A549 (cell line): Measurements from ENCODE around the gene EPOP. TPM values are rescaled to one million over a fixed set of nuclear protein-coding genes. Genes with fewer than 3 reads are reported as not detected.

Experiments used
- ATAC-seq, 2 experiments: fragments of 200-7000 bp in 1 of 2; fragments of >200 bp in 1 of 2; cut with Nextera tagmentation in 1 of 2; cut with Tn5 transposase in 1 of 2; 3 replicates each; pipeline versions ENCODE4 v1.8.0 to v1.9.1; 2018 to 2020; ENCODE audit warnings: mild to moderate bottlenecking in 1 of 2, moderate library complexity in 1 of 2
- CTCF ChIA-PET: fragments of 300-600 bp; sonication (Branson Sonifier 250); formaldehyde crosslinking; extraction: SDS; loops from one replicate; lab custom pipeline; 2021; ENCODE audit warnings: antibody characterized with exemption, inconsistent platforms; lab: Yijun Ruan, JAX
- POLR2A ChIA-PET: fragments of 350-600 bp; formaldehyde crosslinking; extraction: SDS; loops from one replicate; lab custom pipeline; 2021; ENCODE audit warnings: antibody characterized with exemption, inconsistent platforms; lab: Yijun Ruan, JAX
- DNase-seq, 2 experiments: peaks; one replicate each; pipeline versions ENCODE4 v3.0.0 to v3.0.0-alpha.2; 2011 to 2016; ENCODE audit warnings: low read depth in 1 of 2, low spot score in 1 of 2
- FAIRE-seq: peaks from 2 replicates; lab custom pipeline; 2011; peaks lifted over from hg19 to GRCh38; lab: Jason Lieb, UNC
- H3K27ac ChIP-seq, 2 experiments: fragments of >200 bp; sonication (Bioruptor Twin); formaldehyde crosslinking; 3 replicates each; pipeline ENCODE4 v1.5.1; 2016 to 2017
- H3K4me1 ChIP-seq: fragments of >200 bp; sonication (Bioruptor Twin); formaldehyde crosslinking; 3 replicates; pipeline ENCODE4 v1.6.1; 2016
- H3K4me2 ChIP-seq: fragments of >200 bp; sonication (Bioruptor Twin); formaldehyde crosslinking; 3 replicates; pipeline ENCODE4 v1.6.1; 2016
- H3K4me3 ChIP-seq: fragments of >200 bp; sonication (Bioruptor Twin); formaldehyde crosslinking; 3 replicates; pipeline ENCODE4 v1.5.1; 2016
- H3K9me3 ChIP-seq: fragments of >200 bp; sonication (Bioruptor Twin); formaldehyde crosslinking; 3 replicates; pipeline ENCODE4 v1.6.1; 2016
- BHLHE40 ChIP-seq: IDR thresholded peaks from 2 replicates; pipeline ENCODE4 v1.6.1; 2012; ENCODE audit warnings: low read depth, low read length, inconsistent platforms
- CBX8 ChIP-seq: fragments of 200-600 bp; sonication (generic); IDR thresholded peaks from 2 replicates; pipeline ENCODE4 v1.6.1; 2016
- EHF ChIP-seq: fragments of 250-450 bp; sonication (Bioruptor Pico); IDR thresholded peaks from 2 replicates; pipeline ENCODE4 v1.5.0; 2020; ENCODE audit warnings: mild to moderate bottlenecking
- EHMT2 ChIP-seq: fragments of 200-600 bp; sonication (generic); IDR thresholded peaks from 2 replicates; pipeline ENCODE4 v1.6.1; 2016; ENCODE audit warnings: antibody characterized with exemption, low read depth, mild to moderate bottlenecking, moderate library complexity
- EP300 ChIP-seq, 2 experiments: fragments of >200 bp; sonication (Bioruptor Twin); formaldehyde crosslinking; IDR thresholded peaks; 2 replicates in 1 of 2; 3 replicates in 1 of 2; pipeline ENCODE4 v1.6.1; 2016 to 2017
- FOSB ChIP-seq: fragments of 250-450 bp; sonication (Bioruptor Pico); IDR thresholded peaks from 2 replicates; pipeline ENCODE4 v1.5.0; 2020; ENCODE audit warnings: mild to moderate bottlenecking, moderate library complexity
- FOSL2 ChIP-seq, 2 experiments: fragments of 450-650 bp in 1 of 2; fragments of >200 bp in 1 of 2; sonication (Bioruptor Twin) in 1 of 2; formaldehyde crosslinking; IDR thresholded peaks; 2 replicates each; pipeline versions ENCODE4 v1.5.0 to v1.6.1; 2016 to 2020; ENCODE audit warnings: mild to moderate bottlenecking in 1 of 2, moderate library complexity in 1 of 2
- GATA3 ChIP-seq: IDR thresholded peaks from 2 replicates; pipeline ENCODE4 v1.6.1; 2012; ENCODE audit warnings: borderline replicate concordance
- HDAC2 ChIP-seq: fragments of 200-600 bp; sonication (generic); IDR thresholded peaks from 2 replicates; pipeline ENCODE4 v1.6.1; 2016
- HEYL ChIP-seq: fragments of 250-450 bp; sonication (Bioruptor Pico); IDR thresholded peaks from 2 replicates; pipeline ENCODE4 v1.8.0; 2021; ENCODE audit warnings: mild to moderate bottlenecking, moderate library complexity
- HOXA7 ChIP-seq: fragments of 250-450 bp; sonication (Bioruptor Pico); IDR thresholded peaks from 2 replicates; pipeline ENCODE4 v1.5.0; 2020; ENCODE audit warnings: mild to moderate bottlenecking, moderate library complexity
- HOXB5 ChIP-seq: fragments of 250-450 bp; sonication (Bioruptor Pico); IDR thresholded peaks from 2 replicates; pipeline ENCODE4 v1.5.0; 2020; ENCODE audit warnings: mild to moderate bottlenecking, moderate library complexity
- JUN ChIP-seq, 2 experiments: fragments of >200 bp; sonication (Bioruptor Twin); formaldehyde crosslinking; IDR thresholded peaks; 2 replicates in 1 of 2; 3 replicates in 1 of 2; pipeline ENCODE4 v1.6.1; 2016 to 2017
- JUNB ChIP-seq: fragments of >200 bp; sonication (Bioruptor Twin); formaldehyde crosslinking; IDR thresholded peaks from 2 replicates; pipeline ENCODE4 v1.6.1; 2016
- KDM5A ChIP-seq: fragments of 200-600 bp; sonication (generic); IDR thresholded peaks from 2 replicates; pipeline ENCODE4 v1.6.1; 2016; ENCODE audit warnings: antibody characterized with exemption, mild to moderate bottlenecking
- MAFK ChIP-seq: fragments of 450-650 bp; IDR thresholded peaks from 2 replicates; pipeline ENCODE4 v1.6.1; 2014; ENCODE audit not compliant: partially characterized antibody
- PHF8 ChIP-seq: fragments of 200-600 bp; sonication (generic); IDR thresholded peaks from 2 replicates; pipeline ENCODE4 v1.6.1; 2016; ENCODE audit warnings: low read depth, mild to moderate bottlenecking, antibody characterized with exemption, moderate library complexity, borderline replicate concordance
- RAD21 ChIP-seq, 2 experiments: fragments of >200 bp in 1 of 2; sonication (Bioruptor Twin) in 1 of 2; formaldehyde crosslinking in 1 of 2; IDR thresholded peaks in 1 of 2; conservative IDR thresholded peaks in 1 of 2; 2 replicates in 1 of 2; 3 replicates in 1 of 2; pipeline ENCODE4 v1.6.1; 2012 to 2018; ENCODE audit warnings: inconsistent platforms in 1 of 2
- RARB ChIP-seq: fragments of 250-450 bp; sonication (Bioruptor Pico); IDR thresholded peaks from 2 replicates; pipeline ENCODE4 v1.8.0; 2021; ENCODE audit warnings: mild to moderate bottlenecking, moderate library complexity
- TFCP2L1 ChIP-seq: fragments of 250-450 bp; sonication (Bioruptor Pico); IDR thresholded peaks from 2 replicates; pipeline ENCODE4 v1.5.0; 2021; ENCODE audit warnings: mild to moderate bottlenecking
- TP53 ChIP-seq: fragments of 250-450 bp; sonication (Bioruptor Pico); IDR thresholded peaks from 2 replicates; pipeline ENCODE4 v1.5.0; 2021; ENCODE audit warnings: mild to moderate bottlenecking, moderate library complexity
- ZC3H11A ChIP-seq: fragments of 450-650 bp; IDR thresholded peaks from 2 replicates; pipeline ENCODE4 v1.6.1; 2014; ENCODE audit warnings: antibody characterized with exemption, mild to moderate bottlenecking
- ZFP36 ChIP-seq: fragments of 450-650 bp; IDR thresholded peaks from 2 replicates; pipeline ENCODE4 v1.6.1; 2014; ENCODE audit warnings: borderline replicate concordance; ENCODE audit not compliant: partially characterized antibody
- WGBS: methylation state at CpG from one replicate; pipeline ENCODE4 v1.1.6; 2017; ENCODE audit errors: missing lambda C conversion rate; 5-methylcytosine and 5-hydroxymethylcytosine counted together
- polyA plus RNA-seq, 4 experiments: library from polyadenylated mRNA; depleted of rRNA in 3 of 4; stranded (reverse); fragments of >200 nt; fragmentation: RNase III in 1 of 4; extraction: RNeasy Plus Mini Kit Qiagen cat#74134 plus additional on column Dnase treatment in 1 of 4; gene quantifications; 2 replicates in 3 of 4; 3 replicates in 1 of 4; pipeline ENCODE4 v1.2.3, GENCODE V29; 2011 to 2017
- TF ChIP-seq, protein P1 (sequence below): fragments of 150-350 bp; IDR thresholded peaks from 2 replicates; pipeline ENCODE4 v1.6.1; 2014; ENCODE audit warnings: low read depth, mild to moderate bottlenecking, low read length
- TF ChIP-seq, protein P2 (sequence below): IDR thresholded peaks from 2 replicates; pipeline ENCODE4 v1.6.1; 2012
- TF ChIP-seq, protein P3 (sequence below): IDR thresholded peaks from 2 replicates; pipeline ENCODE4 v1.6.1; 2012
- TF ChIP-seq, protein P4 (sequence below): IDR thresholded peaks from 2 replicates; pipeline ENCODE4 v1.6.1; 2012; ENCODE audit warnings: low read depth, borderline replicate concordance
- TF ChIP-seq, protein P5 (sequence below): fragments of >200 bp; sonication (Bioruptor Twin); formaldehyde crosslinking; IDR thresholded peaks from 3 replicates; pipeline ENCODE4 v1.6.1; 2016

The EPOP gene
- polyA plus RNA-seq, 2 of the 4 experiments (the other 2 are of a cell fraction), result 5.1 to 12.1 TPM

DNA sequence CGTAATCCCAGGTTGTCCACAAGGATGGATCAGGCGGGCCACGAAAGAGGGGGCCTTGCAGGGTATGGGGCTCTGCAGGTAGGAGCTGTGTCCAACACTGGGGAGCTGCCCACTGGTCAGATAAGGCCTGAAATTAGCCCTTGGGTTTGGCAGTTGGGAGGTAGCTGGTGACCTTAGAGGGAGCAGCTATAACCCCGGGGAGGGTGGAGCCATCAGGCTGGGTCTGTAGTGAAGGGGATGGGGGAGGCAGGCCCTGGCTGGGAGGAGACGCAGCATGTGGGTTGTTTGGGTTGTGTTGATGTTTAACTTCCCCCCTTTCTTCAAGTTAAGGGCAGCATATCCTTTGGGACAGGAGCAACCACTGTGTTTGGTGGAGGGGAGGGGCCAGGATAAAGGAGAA lies 36.2 kb upstream of the EPOP start:
- CTCF ChIA-PET, result interaction anchor here (0.6 to 5.7 kb wide), 9 partner anchors 9 to 442 kb away, joined by 3 to 64 read pairs (median 9); no protein-coding TSS in a partner anchor
- POLR2A ChIA-PET, result interaction anchor here (0.9 kb wide), 1 partner anchor 41 kb away, joined by 3 read pairs; no protein-coding TSS in a partner anchor
- peaks cover 16% of the 10 kb centered on the region for H3K4me1 ChIP-seq
- H3K4me2 ChIP-seq, result no peak overlapping the region
- FAIRE-seq (no peak), ATAC-seq (peak; percentile 2 to 19; a peak in 3 of 6 replicates), DNase-seq (no peak)
- WGBS, result 73% methylated on average over 5 of the region's 5 CpGs
- TF ChIP-seq TFCP2L1 (CRISPR knock-in tag) (no peak), JUNB (no peak), ZC3H11A (no peak), EHF (no peak), MAFK (no peak), BHLHE40 (no peak), EHMT2 (no peak), JUN (IDR thresholded peaks at IDR 0.05) (no peak), FOSL2 (IDR thresholded peaks at IDR 0.05) (no peak), FOSL2 (CRISPR knock-in tag; IDR thresholded peaks at IDR 0.05) (no peak), FOSB (no peak), CBX8 (no peak), HDAC2 (no peak), PHF8 (no peak), KDM5A (no peak), HOXA7 (CRISPR knock-in tag) (no peak), RAD21 (conservative IDR thresholded peaks at IDR 0.05 in 1 of 2, IDR thresholded peaks at IDR 0.05 in 1 of 2) (no peak), HOXB5 (no peak)
- TF ChIP-seq, protein P1, sequence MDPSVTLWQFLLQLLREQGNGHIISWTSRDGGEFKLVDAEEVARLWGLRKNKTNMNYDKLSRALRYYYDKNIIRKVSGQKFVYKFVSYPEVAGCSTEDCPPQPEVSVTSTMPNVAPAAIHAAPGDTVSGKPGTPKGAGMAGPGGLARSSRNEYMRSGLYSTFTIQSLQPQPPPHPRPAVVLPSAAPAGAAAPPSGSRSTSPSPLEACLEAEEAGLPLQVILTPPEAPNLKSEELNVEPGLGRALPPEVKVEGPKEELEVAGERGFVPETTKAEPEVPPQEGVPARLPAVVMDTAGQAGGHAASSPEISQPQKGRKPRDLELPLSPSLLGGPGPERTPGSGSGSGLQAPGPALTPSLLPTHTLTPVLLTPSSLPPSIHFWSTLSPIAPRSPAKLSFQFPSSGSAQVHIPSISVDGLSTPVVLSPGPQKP, result no peak
- H3K27ac ChIP-seq, result no peak overlapping the region
- no peak overlapping the region for H3K4me3 ChIP-seq
- H3K9me3 ChIP-seq, result no peaks in the 10 kb centered on the region

DNA sequence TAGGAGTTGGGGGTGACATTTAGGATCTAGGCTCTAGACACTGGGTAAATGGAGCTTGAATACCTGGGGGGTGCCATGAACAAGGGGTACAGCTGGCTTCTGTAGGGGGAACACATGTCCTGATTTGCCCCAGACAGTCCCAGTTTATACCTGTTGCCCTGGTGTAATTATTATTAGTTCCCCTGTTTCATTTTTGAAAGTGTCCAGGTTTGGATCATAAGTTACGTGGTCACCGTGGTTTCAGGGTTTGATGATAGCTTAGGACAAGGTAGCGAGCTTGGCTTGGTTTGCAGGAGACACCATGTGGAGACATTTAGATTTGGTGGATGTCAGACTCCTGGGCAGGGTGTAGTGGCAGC lies 35.8 kb upstream of the EPOP start:
- peak in 1 of 2 experiments; percentile 3; a peak in 1 of 6 replicates for ATAC-seq
- H3K4me1 ChIP-seq, result peaks cover 16% of the 10 kb centered on the region

DNA sequence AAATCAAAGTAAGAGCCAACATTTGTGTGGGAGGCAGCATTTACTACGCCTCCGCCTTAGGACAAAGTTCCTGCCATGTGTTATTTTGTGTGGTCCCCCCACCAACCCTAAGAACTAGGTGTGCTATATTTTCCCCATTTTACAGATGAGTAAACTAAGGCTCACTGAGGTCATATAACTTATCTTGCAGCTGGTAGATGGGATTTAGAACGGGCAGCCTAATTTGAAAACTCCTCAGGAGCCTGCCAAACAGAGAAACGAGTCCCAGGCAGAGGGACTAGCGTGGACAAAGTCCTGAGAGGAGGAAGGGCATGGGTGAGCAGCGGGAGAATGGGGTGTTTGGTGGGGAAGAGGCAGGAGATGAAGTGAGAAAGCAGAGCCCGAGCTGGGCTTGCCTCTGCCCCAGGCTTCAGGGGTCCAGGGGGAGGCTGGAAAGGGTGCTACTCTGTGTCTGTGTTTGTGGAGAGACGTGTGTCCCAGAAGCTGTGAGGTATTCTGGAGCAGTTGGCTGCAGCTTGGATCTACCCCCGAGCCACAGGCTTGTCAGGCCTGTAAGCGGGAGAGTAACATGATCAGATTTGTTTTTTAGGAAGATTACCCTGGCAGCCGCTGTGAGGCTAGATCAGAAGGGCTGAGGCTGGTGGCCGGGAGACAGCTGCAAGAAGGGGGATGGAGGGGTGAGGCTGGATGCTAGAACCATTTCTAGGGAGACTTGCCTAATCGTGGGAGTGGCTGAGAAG lies 35.3 kb upstream of the EPOP start:
- FAIRE-seq (no peak), DNase-seq (no peak), ATAC-seq (no peak)
- H3K9me3 ChIP-seq, result no peaks in the 10 kb centered on the region
- no peak overlapping the region for H3K4me3 ChIP-seq
- WGBS, result 80% methylated on average over 13 of the region's 13 CpGs
- H3K27ac ChIP-seq, result no peak overlapping the region
- CTCF ChIA-PET, result interaction anchor here (0.8 to 5.7 kb wide), 14 partner anchors 8 to 443 kb away, joined by 3 to 64 read pairs (median 6); no protein-coding TSS in a partner anchor
- H3K4me2 ChIP-seq, result no peak overlapping the region
- peaks cover 16% of the 10 kb centered on the region for H3K4me1 ChIP-seq
- POLR2A ChIA-PET, result interaction anchor here (0.9 kb wide), 1 partner anchor 42 kb away, joined by 3 read pairs; no protein-coding TSS in a partner anchor
- TF ChIP-seq JUNB (no peak), ZFP36 (no peak), HEYL (CRISPR knock-in tag) (no peak), EP300 (IDR thresholded peaks at IDR 0.05) (no peak), FOSB (no peak), JUN (IDR thresholded peaks at IDR 0.05) (no peak), TP53 (CRISPR knock-in tag) (no peak), RARB (CRISPR knock-in tag) (no peak), CBX8 (no peak)
- TF ChIP-seq, protein P2, sequence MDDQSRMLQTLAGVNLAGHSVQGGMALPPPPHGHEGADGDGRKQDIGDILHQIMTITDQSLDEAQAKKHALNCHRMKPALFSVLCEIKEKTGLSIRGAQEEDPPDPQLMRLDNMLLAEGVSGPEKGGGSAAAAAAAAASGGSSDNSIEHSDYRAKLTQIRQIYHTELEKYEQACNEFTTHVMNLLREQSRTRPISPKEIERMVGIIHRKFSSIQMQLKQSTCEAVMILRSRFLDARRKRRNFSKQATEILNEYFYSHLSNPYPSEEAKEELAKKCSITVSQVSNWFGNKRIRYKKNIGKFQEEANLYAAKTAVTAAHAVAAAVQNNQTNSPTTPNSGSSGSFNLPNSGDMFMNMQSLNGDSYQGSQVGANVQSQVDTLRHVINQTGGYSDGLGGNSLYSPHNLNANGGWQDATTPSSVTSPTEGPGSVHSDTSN, result no peak
- TF ChIP-seq, protein P3, sequence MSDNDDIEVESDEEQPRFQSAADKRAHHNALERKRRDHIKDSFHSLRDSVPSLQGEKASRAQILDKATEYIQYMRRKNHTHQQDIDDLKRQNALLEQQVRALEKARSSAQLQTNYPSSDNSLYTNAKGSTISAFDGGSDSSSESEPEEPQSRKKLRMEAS, result no peak
- TF ChIP-seq, protein P4, sequence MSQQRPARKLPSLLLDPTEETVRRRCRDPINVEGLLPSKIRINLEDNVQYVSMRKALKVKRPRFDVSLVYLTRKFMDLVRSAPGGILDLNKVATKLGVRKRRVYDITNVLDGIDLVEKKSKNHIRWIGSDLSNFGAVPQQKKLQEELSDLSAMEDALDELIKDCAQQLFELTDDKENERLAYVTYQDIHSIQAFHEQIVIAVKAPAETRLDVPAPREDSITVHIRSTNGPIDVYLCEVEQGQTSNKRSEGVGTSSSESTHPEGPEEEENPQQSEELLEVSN, result no peak
- TF ChIP-seq, protein P1, result no peak
- TF ChIP-seq, protein P5, sequence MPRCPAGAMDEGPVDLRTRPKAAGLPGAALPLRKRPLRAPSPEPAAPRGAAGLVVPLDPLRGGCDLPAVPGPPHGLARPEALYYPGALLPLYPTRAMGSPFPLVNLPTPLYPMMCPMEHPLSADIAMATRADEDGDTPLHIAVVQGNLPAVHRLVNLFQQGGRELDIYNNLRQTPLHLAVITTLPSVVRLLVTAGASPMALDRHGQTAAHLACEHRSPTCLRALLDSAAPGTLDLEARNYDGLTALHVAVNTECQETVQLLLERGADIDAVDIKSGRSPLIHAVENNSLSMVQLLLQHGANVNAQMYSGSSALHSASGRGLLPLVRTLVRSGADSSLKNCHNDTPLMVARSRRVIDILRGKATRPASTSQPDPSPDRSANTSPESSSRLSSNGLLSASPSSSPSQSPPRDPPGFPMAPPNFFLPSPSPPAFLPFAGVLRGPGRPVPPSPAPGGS, result no peak

More for the DNA sequence above, 35.8 kb upstream of the EPOP start:
- TF ChIP-seq GATA3 (no peak), FOSB (no peak)
- TF ChIP-seq, protein P3, result no peak
- TF ChIP-seq, all 56 proteins: peak for 0
- ChIA-PET POLR2A (interaction anchor here (0.9 kb wide), 1 partner anchor 41 kb away, joined by 3 read pairs; no protein-coding TSS in a partner anchor), CTCF (interaction anchor here (0.8 to 5.7 kb wide), 11 partner anchors 9 to 442 kb away, joined by 3 to 64 read pairs (median 6); no protein-coding TSS in a partner anchor)
- Histone ChIP-seq H3K9me3 (no peaks in the 10 kb centered on the region), H3K4me3 (no peak overlapping the region), H3K4me2 (no peak overlapping the region), H3K27ac (no peak overlapping the region)
- FAIRE-seq, result no peak
- no peak for DNase-seq
- WGBS, result 94% methylated on average over 3 of the region's 3 CpGs
